AG04450 (cell line): Measurements from ENCODE around the gene URAD. TPM values are rescaled to one million over a fixed set of nuclear protein-coding genes. Genes with fewer than 3 reads are reported as not detected.
A peak's percentile ranks its signal among the peaks of the same experiment; 100 is the strongest.

Experiments used
- CTCF ChIA-PET: fragments of 300-600, 350-600 bp; formaldehyde crosslinking; extraction: SDS; loops from one replicate; lab custom pipeline; 2022; ENCODE audit warnings: antibody characterized with exemption, inconsistent platforms; lab: Charles Lee
- POLR2A ChIA-PET: fragments of 350-600 bp; formaldehyde crosslinking; extraction: SDS; loops from one replicate; lab custom pipeline; 2021; ENCODE audit warnings: antibody characterized with exemption, inconsistent platforms; lab: Yijun Ruan, JAX
- DNase-seq: peaks from one replicate; pipeline ENCODE4 v3.0.0-alpha.2; 2011; ENCODE audit warnings: low read depth, low spot score
- H3K27ac ChIP-seq: one replicate; pipeline ENCODE4 v1.5.1; 2012; ENCODE audit warnings: low read depth, low read length, control low read depth
- H3K27me3 ChIP-seq: one replicate; pipeline ENCODE4 v1.6.0; 2012; ENCODE audit warnings: low read length; ENCODE audit not compliant: control insufficient read depth, insufficient read depth
- H3K4me3 ChIP-seq: 2 replicates; pipeline ENCODE4 v1.5.1; 2011; ENCODE audit warnings: mild to moderate bottlenecking, low read depth, low read length, control low read depth
- H3K9me3 ChIP-seq: 2 replicates; pipeline ENCODE4 v1.5.1; 2012; ENCODE audit warnings: low read length; ENCODE audit not compliant: control insufficient read depth, insufficient read depth
- CTCF ChIP-seq: IDR thresholded peaks from 2 replicates; pipeline ENCODE4 v1.5.1; 2011; ENCODE audit warnings: low read depth, low read length, control low read depth, inconsistent platforms
- polyA plus RNA-seq: library from polyadenylated mRNA; depleted of rRNA; stranded (reverse); fragments of >200 nt; gene quantifications from 2 replicates; pipeline ENCODE4 v1.2.3, GENCODE V29; 2011

URAD gene
- polyA plus RNA-seq, 1 experiment, result not detected

- H3K27me3 ChIP-seq, result peaks cover 88% of the 10 kb centered on the region
- no peak overlapping the region for H3K4me3 ChIP-seq
- no peak for DNase-seq
- ChIA-PET CTCF (no interaction called here), POLR2A (no interaction called here)
- no peaks in the 10 kb centered on the region; the same call in 1 of the 2 replicates for H3K9me3 ChIP-seq
- H3K27ac ChIP-seq, result no peak overlapping the region
- TF ChIP-seq CTCF, result no peak
Observed at GRCh38 chr13:27959976-27960361, 28.5 kb downstream of the URAD start.

- no peak overlapping the region for H3K4me3 ChIP-seq
- H3K9me3 ChIP-seq, result no peaks in the 10 kb centered on the region; the same call in 1 of the 2 replicates
- CTCF ChIA-PET, result interaction anchor here (0.7 to 4.9 kb wide), 5 partner anchors 88 to 993 kb away, joined by 3 to 42 read pairs (median 22); no protein-coding TSS in a partner anchor
- no peak for TF ChIP-seq CTCF
- peaks cover 79% of the 10 kb centered on the region for H3K27me3 ChIP-seq
- no peak for DNase-seq
- no peak overlapping the region for H3K27ac ChIP-seq
- POLR2A ChIA-PET, result no interaction called here
Observed at GRCh38 chr13:27956576-27957300, 31.8 kb downstream of the URAD start.

GRCh38 chr13:27955014-27955591 lies 33.4 kb downstream of the URAD start:
- Histone ChIP-seq H3K27ac (no peak overlapping the region), H3K27me3 (peaks cover 64% of the 10 kb centered on the region), H3K4me3 (no peak overlapping the region), H3K9me3 (no peaks in the 10 kb centered on the region; the same call in 1 of the 2 replicates)
- DNase-seq, result no peak
- POLR2A ChIA-PET, result no interaction called here
- no peak for TF ChIP-seq CTCF
- CTCF ChIA-PET, result interaction anchor here (0.8 to 4.9 kb wide), 13 partner anchors 12 to 1025 kb away, joined by 3 to 42 read pairs (median 9); no protein-coding TSS in a partner anchor

- peak overlapping the region; percentile 53; the same call in 1 of the 2 replicates for H3K4me3 ChIP-seq
- DNase-seq, result no peak
- TF ChIP-seq CTCF, result no peak
- H3K27me3 ChIP-seq, result peaks cover 57% of the 10 kb centered on the region
- no peaks in the 10 kb centered on the region; the same call in 1 of the 2 replicates for H3K9me3 ChIP-seq
- CTCF ChIA-PET, result interaction anchor here (0.6 to 4.9 kb wide), 29 partner anchors 8 to 1930 kb away, joined by 3 to 42 read pairs (median 5); partner anchors contain the start of gene URAD
- H3K27ac ChIP-seq, result no peak overlapping the region
- POLR2A ChIA-PET, result no interaction called here
Observed at GRCh38 chr13:27954406-27954851, 34.1 kb downstream of the URAD start.
